IgD-negative memory B cell (primary cell): Measurements from ENCODE around the gene FSIP1. TPM values are rescaled to one million over a fixed set of nuclear protein-coding genes. Genes with fewer than 3 reads are reported as not detected.
A peak's percentile ranks its signal among the peaks of the same experiment; 100 is the strongest.

Experiments used
- H3K27ac Mint-ChIP-seq, 3 donors: one replicate each; pipeline ENCODE4 v1.8.0; 2020 to 2022; ENCODE audit warnings: mild to moderate bottlenecking in 3 of 3, mixed read lengths in 3 of 3, moderate library complexity in 1 of 3
- H3K27me3 Mint-ChIP-seq: one replicate; pipeline ENCODE4 v1.8.0; 2021; ENCODE audit warnings: mixed read lengths
- H3K36me3 Mint-ChIP-seq: one replicate; pipeline ENCODE4 v1.8.0; 2020; ENCODE audit warnings: mild to moderate bottlenecking, mixed read lengths
- H3K4me1 Mint-ChIP-seq, 3 donors: one replicate each; pipeline ENCODE4 v1.8.0; 2020 to 2022; ENCODE audit warnings: mixed read lengths in 3 of 3, mild to moderate bottlenecking in 1 of 3
- H3K4me3 Mint-ChIP-seq, 4 donors: one replicate each; pipeline ENCODE4 v1.8.0; 2020 to 2022; ENCODE audit warnings: mild to moderate bottlenecking in 4 of 4, mixed read lengths in 4 of 4, moderate library complexity in 3 of 4
- H3K9me3 Mint-ChIP-seq, 3 donors: one replicate each; pipeline ENCODE4 v1.8.0; 2020 to 2021; ENCODE audit warnings: mixed read lengths in 3 of 3, mild to moderate bottlenecking in 1 of 3
- polyA plus RNA-seq: library from polyadenylated mRNA; unstranded; fragments of 300-500 nt; fragmentation: Illumina TruSeq; gene quantifications from one replicate; pipeline ENCODE4 v1.2.3, GENCODE V29; 2021

Gene FSIP1
- polyA plus RNA-seq, 1 donor from 2014 or later: 0.61 TPM

GRCh38 chr15:39649757-39650156, 132.9 kb downstream of the FSIP1 start:
- no peaks in the 10 kb centered on the region for H3K9me3 Mint-ChIP-seq
- H3K36me3 Mint-ChIP-seq: peaks cover 2% of the 10 kb centered on the region
- no peak overlapping the region for H3K27ac Mint-ChIP-seq
- no peaks in the 10 kb centered on the region for H3K4me1 Mint-ChIP-seq
- H3K27me3 Mint-ChIP-seq: peaks cover 4% of the 10 kb centered on the region
- no peak overlapping the region for H3K4me3 Mint-ChIP-seq

GRCh38 chr15:39646425-39646824, 136.2 kb downstream of the FSIP1 start:
- peaks cover 3% of the 10 kb centered on the region for H3K27me3 Mint-ChIP-seq
- no peak overlapping the region for H3K27ac Mint-ChIP-seq
- no peak overlapping the region for H3K4me3 Mint-ChIP-seq

GRCh38 chr15:39645976-39646257, 136.7 kb downstream of the FSIP1 start:
- no peaks in the 10 kb centered on the region for H3K36me3 Mint-ChIP-seq
- peaks cover 0 to 2% (median 0%) of the 10 kb centered on the region in 3 donors for H3K9me3 Mint-ChIP-seq
- H3K4me1 Mint-ChIP-seq: no peaks in the 10 kb centered on the region
- peaks cover 3% of the 10 kb centered on the region for H3K27me3 Mint-ChIP-seq
- H3K27ac Mint-ChIP-seq: no peak overlapping the region
- H3K4me3 Mint-ChIP-seq: no peak overlapping the region

More at GRCh38 chr15:39646425-39646824, 136.2 kb downstream of the FSIP1 start:
- Mint-ChIP-seq H3K9me3 (peaks cover 0 to 2% (median 0%) of the 10 kb centered on the region in 3 donors), H3K36me3 (no peaks in the 10 kb centered on the region), H3K4me1 (no peaks in the 10 kb centered on the region)

GRCh38 chr15:39645138-39645975, 137.3 kb downstream of the FSIP1 start:
- Mint-ChIP-seq H3K4me3 (no peak overlapping the region), H3K9me3 (peaks cover 0 to 2% (median 0%) of the 10 kb centered on the region in 3 donors), H3K4me1 (no peaks in the 10 kb centered on the region), H3K36me3 (no peaks in the 10 kb centered on the region), H3K27me3 (peaks cover 3% of the 10 kb centered on the region), H3K27ac (no peak overlapping the region)

- peaks cover 2% of the 10 kb centered on the region for H3K27me3 Mint-ChIP-seq
- H3K9me3 Mint-ChIP-seq: peaks cover 0 to 2% (median 0%) of the 10 kb centered on the region in 3 donors
- H3K4me1 Mint-ChIP-seq: no peaks in the 10 kb centered on the region
- H3K4me3 Mint-ChIP-seq: no peak overlapping the region
- no peak overlapping the region for H3K27ac Mint-ChIP-seq
- no peaks in the 10 kb centered on the region for H3K36me3 Mint-ChIP-seq
Observed at GRCh38 chr15:39644136-39644535, 138.5 kb downstream of the FSIP1 start.

- peaks cover 2% of the 10 kb centered on the region for H3K27me3 Mint-ChIP-seq
- peaks cover 0 to 2% (median 0%) of the 10 kb centered on the region in 3 donors for H3K9me3 Mint-ChIP-seq
- no peaks in the 10 kb centered on the region for H3K4me1 Mint-ChIP-seq
- no peak overlapping the region for H3K27ac Mint-ChIP-seq
- H3K4me3 Mint-ChIP-seq: no peak overlapping the region
- H3K36me3 Mint-ChIP-seq: no peaks in the 10 kb centered on the region
Observed at GRCh38 chr15:39643727-39644126, 138.9 kb downstream of the FSIP1 start.

GRCh38 chr15:39642011-39642640, 140.5 kb downstream of the FSIP1 start:
- Mint-ChIP-seq H3K27ac (no peak overlapping the region), H3K27me3 (peaks cover 2% of the 10 kb centered on the region), H3K9me3 (peaks cover 0 to 2% (median 0%) of the 10 kb centered on the region in 3 donors), H3K36me3 (no peaks in the 10 kb centered on the region), H3K4me1 (no peaks in the 10 kb centered on the region), H3K4me3 (no peak overlapping the region)

- Mint-ChIP-seq H3K4me1 (no peaks in the 10 kb centered on the region), H3K27ac (no peak overlapping the region), H3K4me3 (no peak overlapping the region), H3K27me3 (peaks cover 2% of the 10 kb centered on the region), H3K9me3 (peaks cover 0 to 2% (median 0%) of the 10 kb centered on the region in 3 donors), H3K36me3 (no peaks in the 10 kb centered on the region)
Observed at GRCh38 chr15:39641191-39641889, 141.3 kb downstream of the FSIP1 start.

GRCh38 chr15:39640665-39641064, 142.0 kb downstream of the FSIP1 start:
- Mint-ChIP-seq H3K9me3 (peaks cover 0 to 2% (median 0%) of the 10 kb centered on the region in 3 donors), H3K4me1 (no peaks in the 10 kb centered on the region), H3K27me3 (peaks cover 2% of the 10 kb centered on the region), H3K27ac (no peak overlapping the region), H3K4me3 (no peak overlapping the region), H3K36me3 (no peaks in the 10 kb centered on the region)

GRCh38 chr15:39639037-39639436, 143.6 kb downstream of the FSIP1 start:
- Mint-ChIP-seq H3K4me3 (no peak overlapping the region), H3K9me3 (peaks cover 0 to 2% (median 0%) of the 10 kb centered on the region in 3 donors), H3K4me1 (no peaks in the 10 kb centered on the region), H3K27ac (no peak overlapping the region), H3K27me3 (peaks cover 3% of the 10 kb centered on the region), H3K36me3 (no peaks in the 10 kb centered on the region)

GRCh38 chr15:39638041-39638440, 144.6 kb downstream of the FSIP1 start:
- no peak overlapping the region for H3K4me3 Mint-ChIP-seq
- no peaks in the 10 kb centered on the region for H3K4me1 Mint-ChIP-seq
- H3K27me3 Mint-ChIP-seq: peaks cover 3% of the 10 kb centered on the region

GRCh38 chr15:39631357-39631756, 151.3 kb downstream of the FSIP1 start:
- Mint-ChIP-seq H3K36me3 (no peaks in the 10 kb centered on the region), H3K27me3 (peaks cover 1% of the 10 kb centered on the region), H3K4me3 (no peak overlapping the region), H3K4me1 (peaks cover 0 to 13% (median 2%) of the 10 kb centered on the region in 3 donors), H3K27ac (peak overlapping the region in 1 of 3 donors; percentile 73), H3K9me3 (no peaks in the 10 kb centered on the region)

More at GRCh38 chr15:39638041-39638440, 144.6 kb downstream of the FSIP1 start:
- H3K27ac Mint-ChIP-seq: no peak overlapping the region
- no peaks in the 10 kb centered on the region for H3K36me3 Mint-ChIP-seq
- peaks cover 0 to 2% (median 0%) of the 10 kb centered on the region in 3 donors for H3K9me3 Mint-ChIP-seq

- Mint-ChIP-seq H3K4me3 (no peak overlapping the region), H3K9me3 (no peaks in the 10 kb centered on the region), H3K27ac (no peak overlapping the region), H3K4me1 (peaks cover 0 to 15% (median 4%) of the 10 kb centered on the region in 3 donors), H3K27me3 (peaks cover 1% of the 10 kb centered on the region), H3K36me3 (no peaks in the 10 kb centered on the region)
Observed at GRCh38 chr15:39629906-39630305, 152.7 kb downstream of the FSIP1 start.

GRCh38 chr15:39629371-39629770, 153.3 kb downstream of the FSIP1 start:
- H3K27me3 Mint-ChIP-seq: no peaks in the 10 kb centered on the region
- H3K9me3 Mint-ChIP-seq: no peaks in the 10 kb centered on the region
- H3K27ac Mint-ChIP-seq: peak overlapping the region in 1 of 3 donors; percentile 1
- H3K4me3 Mint-ChIP-seq: no peak overlapping the region
- H3K36me3 Mint-ChIP-seq: no peaks in the 10 kb centered on the region
- H3K4me1 Mint-ChIP-seq: peaks cover 3 to 19% (median 8%) of the 10 kb centered on the region in 3 donors
